HepG2 (cell line): ENCODE data around the gene SRF. TPM values are rescaled to one million over a fixed set of nuclear protein-coding genes. Genes with fewer than 3 reads are reported as not detected.
A peak's percentile ranks its signal among the peaks of the same experiment; 100 is the strongest.

Experiments used
- HDAC2 ChIP-seq: sonication (generic); formaldehyde crosslinking; IDR thresholded peaks from 2 replicates; pipeline ENCODE4 v1.4.0; 2020; ENCODE audit warnings: missing genetic modification reagents
- MIER2 ChIP-seq: IDR thresholded peaks from 2 replicates; pipeline ENCODE4 v1.6.1; 2016; ENCODE audit warnings: missing biosample characterization, missing genetic modification reagents
- SNRNP70 ChIP-seq: fragments of 200-400 bp; formaldehyde crosslinking; IDR thresholded peaks from 2 replicates; pipeline ENCODE4 v1.6.1; 2017; ENCODE audit warnings: mild to moderate bottlenecking, low read depth, low read length, moderate library complexity
- SP5 ChIP-seq: IDR thresholded peaks from 2 replicates; pipeline ENCODE4 v1.6.1; 2016; ENCODE audit warnings: low read depth, borderline replicate concordance
- TBX2 ChIP-seq: sonication (generic); formaldehyde crosslinking; IDR thresholded peaks from 2 replicates; pipeline ENCODE4 v1.5.0; 2020; ENCODE audit warnings: missing genetic modification reagents, mild to moderate bottlenecking, borderline replicate concordance
- TEAD2 ChIP-seq: sonication (generic); formaldehyde crosslinking; IDR thresholded peaks from 2 replicates; pipeline ENCODE4 v1.9.0; 2021; ENCODE audit warnings: missing genetic modification reagents
- ZNF430 ChIP-seq: sonication (generic); formaldehyde crosslinking; IDR thresholded peaks from 2 replicates; pipeline ENCODE4 v1.9.0; 2021; ENCODE audit warnings: mild to moderate bottlenecking, missing genetic modification reagents
- ZNF460 ChIP-seq: sonication (generic); formaldehyde crosslinking; IDR thresholded peaks from 2 replicates; pipeline ENCODE4 v1.5.1; 2020; ENCODE audit warnings: missing genetic modification reagents, mild to moderate bottlenecking, borderline replicate concordance
- ZNF674 ChIP-seq: sonication (generic); formaldehyde crosslinking; IDR thresholded peaks from 2 replicates; pipeline ENCODE4 v1.5.0; 2020; ENCODE audit warnings: low read depth, mild to moderate bottlenecking, missing genetic modification reagents
- polyA plus RNA-seq, 8 experiments: library from polyadenylated mRNA; depleted of rRNA in 3 of 8; stranded (reverse) in 7 of 8; unstranded in 1 of 8; fragments of >200 nt; fragmentation: Illumina TruSeq in 4 of 8; extraction: Trizol in 4 of 8; gene quantifications; 2 replicates each; pipeline versions ENCODE4 v1.2.1 to v1.2.3, GENCODE V29; 2011 to 2016; ENCODE audit warnings: low read depth in 4 of 8, missing spikeins in 1 of 8, mixed read lengths in 1 of 8; ENCODE audit not compliant: insufficient read depth in 1 of 8
- total RNA-seq, 5 experiments: library from RNA; depleted of rRNA; stranded (reverse); fragments of >200 nt; fragmentation: Illumina TruSeq; extraction: Trizol; gene quantifications; 2 replicates each; pipeline ENCODE4 v1.2.3, GENCODE V29; 2016; ENCODE audit warnings: low read depth in 1 of 5
- TF ChIP-seq, protein P1 (sequence below): sonication (generic); formaldehyde crosslinking; IDR thresholded peaks from 2 replicates; pipeline ENCODE4 v1.5.0; 2020; ENCODE audit warnings: mild to moderate bottlenecking, missing genetic modification reagents
- TF ChIP-seq, protein P2 (sequence below): IDR thresholded peaks from 2 replicates; pipeline ENCODE4 v1.6.1; 2016; ENCODE audit warnings: low read depth, missing genetic modification reagents, missing compliant biosample characterization
- TF ChIP-seq, protein P3 (sequence below): sonication (generic); formaldehyde crosslinking; IDR thresholded peaks from 2 replicates; pipeline ENCODE4 v1.5.1; 2020; ENCODE audit warnings: missing genetic modification reagents, mild to moderate bottlenecking, borderline replicate concordance

The SRF gene
- total and polyA plus RNA-seq, 2 of the 13 experiments (the other 11 are each of a cell fraction or from before 2014, with no cell fraction given) = 25.5 to 44.1 TPM

GRCh38 chr6:43170931-43171706 lies at the start of gene SRF (continued):
- TF ChIP-seq SP5 (CRISPR knock-in tag) (peak; percentile 66), SNRNP70 (no peak), HDAC2 (CRISPR knock-in tag) (peak; percentile 24; the same call in 1 of the 2 replicates), TEAD2 (CRISPR knock-in tag) (0 out of 2 replicates have a peak, but pooled peaks have one; percentile 8), ZNF460 (no peak), MIER2 (0 out of 2 replicates have a peak, but pooled peaks have one; percentile 11), TBX2 (CRISPR knock-in tag) (peak; percentile 14), ZNF674 (no peak; the same call in 1 of the 2 replicates), ZNF430 (CRISPR knock-in tag) (peak; percentile 68)
- TF ChIP-seq, protein P1, sequence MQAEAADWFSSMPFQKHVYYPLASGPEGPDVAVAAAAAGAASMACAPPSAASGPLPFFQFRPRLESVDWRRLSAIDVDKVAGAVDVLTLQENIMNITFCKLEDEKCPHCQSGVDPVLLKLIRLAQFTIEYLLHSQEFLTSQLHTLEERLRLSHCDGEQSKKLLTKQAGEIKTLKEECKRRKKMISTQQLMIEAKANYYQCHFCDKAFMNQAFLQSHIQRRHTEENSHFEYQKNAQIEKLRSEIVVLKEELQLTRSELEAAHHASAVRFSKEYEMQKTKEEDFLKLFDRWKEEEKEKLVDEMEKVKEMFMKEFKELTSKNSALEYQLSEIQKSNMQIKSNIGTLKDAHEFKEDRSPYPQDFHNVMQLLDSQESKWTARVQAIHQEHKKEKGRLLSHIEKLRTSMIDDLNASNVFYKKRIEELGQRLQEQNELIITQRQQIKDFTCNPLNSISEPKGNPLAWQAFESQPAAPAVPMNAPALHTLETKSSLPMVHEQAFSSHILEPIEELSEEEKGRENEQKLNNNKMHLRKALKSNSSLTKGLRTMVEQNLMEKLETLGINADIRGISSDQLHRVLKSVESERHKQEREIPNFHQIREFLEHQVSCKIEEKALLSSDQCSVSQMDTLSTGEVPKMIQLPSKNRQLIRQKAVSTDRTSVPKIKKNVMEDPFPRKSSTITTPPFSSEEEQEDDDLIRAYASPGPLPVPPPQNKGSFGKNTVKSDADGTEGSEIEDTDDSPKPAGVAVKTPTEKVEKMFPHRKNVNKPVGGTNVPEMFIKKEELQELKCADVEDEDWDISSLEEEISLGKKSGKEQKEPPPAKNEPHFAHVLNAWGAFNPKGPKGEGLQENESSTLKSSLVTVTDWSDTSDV (CRISPR knock-in tag) = peak; percentile 81; the same call in 1 of the 2 replicates
- TF ChIP-seq, protein P2, sequence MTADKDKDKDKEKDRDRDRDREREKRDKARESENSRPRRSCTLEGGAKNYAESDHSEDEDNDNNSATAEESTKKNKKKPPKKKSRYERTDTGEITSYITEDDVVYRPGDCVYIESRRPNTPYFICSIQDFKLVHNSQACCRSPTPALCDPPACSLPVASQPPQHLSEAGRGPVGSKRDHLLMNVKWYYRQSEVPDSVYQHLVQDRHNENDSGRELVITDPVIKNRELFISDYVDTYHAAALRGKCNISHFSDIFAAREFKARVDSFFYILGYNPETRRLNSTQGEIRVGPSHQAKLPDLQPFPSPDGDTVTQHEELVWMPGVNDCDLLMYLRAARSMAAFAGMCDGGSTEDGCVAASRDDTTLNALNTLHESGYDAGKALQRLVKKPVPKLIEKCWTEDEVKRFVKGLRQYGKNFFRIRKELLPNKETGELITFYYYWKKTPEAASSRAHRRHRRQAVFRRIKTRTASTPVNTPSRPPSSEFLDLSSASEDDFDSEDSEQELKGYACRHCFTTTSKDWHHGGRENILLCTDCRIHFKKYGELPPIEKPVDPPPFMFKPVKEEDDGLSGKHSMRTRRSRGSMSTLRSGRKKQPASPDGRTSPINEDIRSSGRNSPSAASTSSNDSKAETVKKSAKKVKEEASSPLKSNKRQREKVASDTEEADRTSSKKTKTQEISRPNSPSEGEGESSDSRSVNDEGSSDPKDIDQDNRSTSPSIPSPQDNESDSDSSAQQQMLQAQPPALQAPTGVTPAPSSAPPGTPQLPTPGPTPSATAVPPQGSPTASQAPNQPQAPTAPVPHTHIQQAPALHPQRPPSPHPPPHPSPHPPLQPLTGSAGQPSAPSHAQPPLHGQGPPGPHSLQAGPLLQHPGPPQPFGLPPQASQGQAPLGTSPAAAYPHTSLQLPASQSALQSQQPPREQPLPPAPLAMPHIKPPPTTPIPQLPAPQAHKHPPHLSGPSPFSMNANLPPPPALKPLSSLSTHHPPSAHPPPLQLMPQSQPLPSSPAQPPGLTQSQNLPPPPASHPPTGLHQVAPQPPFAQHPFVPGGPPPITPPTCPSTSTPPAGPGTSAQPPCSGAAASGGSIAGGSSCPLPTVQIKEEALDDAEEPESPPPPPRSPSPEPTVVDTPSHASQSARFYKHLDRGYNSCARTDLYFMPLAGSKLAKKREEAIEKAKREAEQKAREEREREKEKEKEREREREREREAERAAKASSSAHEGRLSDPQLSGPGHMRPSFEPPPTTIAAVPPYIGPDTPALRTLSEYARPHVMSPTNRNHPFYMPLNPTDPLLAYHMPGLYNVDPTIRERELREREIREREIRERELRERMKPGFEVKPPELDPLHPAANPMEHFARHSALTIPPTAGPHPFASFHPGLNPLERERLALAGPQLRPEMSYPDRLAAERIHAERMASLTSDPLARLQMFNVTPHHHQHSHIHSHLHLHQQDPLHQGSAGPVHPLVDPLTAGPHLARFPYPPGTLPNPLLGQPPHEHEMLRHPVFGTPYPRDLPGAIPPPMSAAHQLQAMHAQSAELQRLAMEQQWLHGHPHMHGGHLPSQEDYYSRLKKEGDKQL (CRISPR knock-in tag) = no peak
- TF ChIP-seq, protein P3, sequence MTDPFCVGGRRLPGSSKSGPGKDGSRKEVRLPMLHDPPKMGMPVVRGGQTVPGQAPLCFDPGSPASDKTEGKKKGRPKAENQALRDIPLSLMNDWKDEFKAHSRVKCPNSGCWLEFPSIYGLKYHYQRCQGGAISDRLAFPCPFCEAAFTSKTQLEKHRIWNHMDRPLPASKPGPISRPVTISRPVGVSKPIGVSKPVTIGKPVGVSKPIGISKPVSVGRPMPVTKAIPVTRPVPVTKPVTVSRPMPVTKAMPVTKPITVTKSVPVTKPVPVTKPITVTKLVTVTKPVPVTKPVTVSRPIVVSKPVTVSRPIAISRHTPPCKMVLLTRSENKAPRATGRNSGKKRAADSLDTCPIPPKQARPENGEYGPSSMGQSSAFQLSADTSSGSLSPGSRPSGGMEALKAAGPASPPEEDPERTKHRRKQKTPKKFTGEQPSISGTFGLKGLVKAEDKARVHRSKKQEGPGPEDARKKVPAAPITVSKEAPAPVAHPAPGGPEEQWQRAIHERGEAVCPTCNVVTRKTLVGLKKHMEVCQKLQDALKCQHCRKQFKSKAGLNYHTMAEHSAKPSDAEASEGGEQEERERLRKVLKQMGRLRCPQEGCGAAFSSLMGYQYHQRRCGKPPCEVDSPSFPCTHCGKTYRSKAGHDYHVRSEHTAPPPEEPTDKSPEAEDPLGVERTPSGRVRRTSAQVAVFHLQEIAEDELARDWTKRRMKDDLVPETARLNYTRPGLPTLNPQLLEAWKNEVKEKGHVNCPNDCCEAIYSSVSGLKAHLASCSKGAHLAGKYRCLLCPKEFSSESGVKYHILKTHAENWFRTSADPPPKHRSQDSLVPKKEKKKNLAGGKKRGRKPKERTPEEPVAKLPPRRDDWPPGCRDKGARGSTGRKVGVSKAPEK (CRISPR knock-in tag) = no peak
